Measurements from ENCODE around the gene SPAG16.

Gene SPAG16

DNA sequence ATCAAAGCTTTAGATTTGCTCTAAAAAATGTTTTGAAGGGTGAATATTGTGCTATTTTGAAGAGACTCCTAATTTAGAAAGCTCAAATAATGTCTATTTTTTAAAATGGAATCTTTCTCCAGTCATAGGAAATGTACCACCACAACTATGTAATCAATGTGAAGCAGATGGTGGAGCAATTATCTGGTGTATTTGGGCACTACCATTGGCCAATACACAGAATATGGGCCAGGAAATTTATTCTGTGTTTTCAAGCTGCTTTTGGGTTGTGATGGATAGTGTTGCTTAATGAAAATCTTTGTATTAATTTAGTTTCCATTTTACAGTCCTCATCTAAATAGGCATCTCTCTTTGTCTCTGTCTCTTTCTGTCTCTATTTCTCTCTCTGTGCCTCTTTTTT lies 1109.5 kb downstream of the SPAG16 start:
- TF ChIP-seq, protein P1, sequence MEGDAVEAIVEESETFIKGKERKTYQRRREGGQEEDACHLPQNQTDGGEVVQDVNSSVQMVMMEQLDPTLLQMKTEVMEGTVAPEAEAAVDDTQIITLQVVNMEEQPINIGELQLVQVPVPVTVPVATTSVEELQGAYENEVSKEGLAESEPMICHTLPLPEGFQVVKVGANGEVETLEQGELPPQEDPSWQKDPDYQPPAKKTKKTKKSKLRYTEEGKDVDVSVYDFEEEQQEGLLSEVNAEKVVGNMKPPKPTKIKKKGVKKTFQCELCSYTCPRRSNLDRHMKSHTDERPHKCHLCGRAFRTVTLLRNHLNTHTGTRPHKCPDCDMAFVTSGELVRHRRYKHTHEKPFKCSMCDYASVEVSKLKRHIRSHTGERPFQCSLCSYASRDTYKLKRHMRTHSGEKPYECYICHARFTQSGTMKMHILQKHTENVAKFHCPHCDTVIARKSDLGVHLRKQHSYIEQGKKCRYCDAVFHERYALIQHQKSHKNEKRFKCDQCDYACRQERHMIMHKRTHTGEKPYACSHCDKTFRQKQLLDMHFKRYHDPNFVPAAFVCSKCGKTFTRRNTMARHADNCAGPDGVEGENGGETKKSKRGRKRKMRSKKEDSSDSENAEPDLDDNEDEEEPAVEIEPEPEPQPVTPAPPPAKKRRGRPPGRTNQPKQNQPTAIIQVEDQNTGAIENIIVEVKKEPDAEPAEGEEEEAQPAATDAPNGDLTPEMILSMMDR (IDR thresholded peaks at IDR 0.05; ENCODE audit: borderline replicate concordance, insufficient read depth, low read depth, low read length) = no peak
- H3K4me3 ChIP-seq (ENCODE audit: low read depth, low read length) = no peak overlapping the region

DNA sequence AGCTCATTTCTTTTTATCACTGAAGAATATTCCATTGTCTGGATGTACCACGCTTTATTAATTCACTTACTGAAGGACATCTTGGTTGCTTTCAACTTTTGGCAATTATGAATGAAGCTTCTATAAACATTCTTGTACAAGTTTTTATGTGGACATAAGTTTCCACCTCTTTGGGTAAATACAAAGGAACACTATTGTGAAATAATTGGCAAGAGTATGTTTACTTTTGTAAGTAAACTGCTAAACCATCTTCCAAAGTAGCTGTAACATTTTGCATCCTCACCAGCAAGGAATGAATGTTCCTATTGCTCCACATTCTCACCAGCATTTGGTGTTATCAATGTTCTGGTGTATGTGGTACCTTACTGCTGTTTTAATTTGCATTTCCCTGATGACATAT lies 1110.8 kb downstream of the SPAG16 start:
- TF ChIP-seq, protein P1 (IDR thresholded peaks at IDR 0.05; ENCODE audit: borderline replicate concordance, insufficient read depth, low read depth, low read length) = no peak
- H3K4me3 ChIP-seq (ENCODE audit: low read depth, low read length) = no peak overlapping the region

DNA sequence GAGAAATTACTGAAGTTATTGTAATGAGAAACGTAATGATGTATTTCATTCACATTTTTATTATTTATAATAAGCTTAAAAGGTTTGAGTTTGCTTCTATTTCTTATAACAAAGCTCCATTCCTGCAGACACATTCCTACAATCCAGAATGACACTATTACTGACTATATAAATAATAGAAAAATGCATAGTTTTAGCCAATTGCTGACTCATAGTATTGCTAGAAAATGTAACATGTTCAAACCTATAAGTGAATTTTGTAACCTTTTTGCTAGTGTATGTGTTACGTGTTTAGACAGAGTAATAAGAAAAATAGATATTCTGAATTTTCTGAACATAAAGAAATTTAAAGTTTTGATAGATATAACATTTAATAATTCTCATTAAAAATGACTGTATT lies 1117.3 kb downstream of the SPAG16 start:
- TF ChIP-seq, protein P1 (IDR thresholded peaks at IDR 0.05; ENCODE audit: borderline replicate concordance, insufficient read depth, low read depth, low read length) = no peak
- H3K4me3 ChIP-seq (ENCODE audit: low read depth, low read length) = no peak overlapping the region

DNA sequence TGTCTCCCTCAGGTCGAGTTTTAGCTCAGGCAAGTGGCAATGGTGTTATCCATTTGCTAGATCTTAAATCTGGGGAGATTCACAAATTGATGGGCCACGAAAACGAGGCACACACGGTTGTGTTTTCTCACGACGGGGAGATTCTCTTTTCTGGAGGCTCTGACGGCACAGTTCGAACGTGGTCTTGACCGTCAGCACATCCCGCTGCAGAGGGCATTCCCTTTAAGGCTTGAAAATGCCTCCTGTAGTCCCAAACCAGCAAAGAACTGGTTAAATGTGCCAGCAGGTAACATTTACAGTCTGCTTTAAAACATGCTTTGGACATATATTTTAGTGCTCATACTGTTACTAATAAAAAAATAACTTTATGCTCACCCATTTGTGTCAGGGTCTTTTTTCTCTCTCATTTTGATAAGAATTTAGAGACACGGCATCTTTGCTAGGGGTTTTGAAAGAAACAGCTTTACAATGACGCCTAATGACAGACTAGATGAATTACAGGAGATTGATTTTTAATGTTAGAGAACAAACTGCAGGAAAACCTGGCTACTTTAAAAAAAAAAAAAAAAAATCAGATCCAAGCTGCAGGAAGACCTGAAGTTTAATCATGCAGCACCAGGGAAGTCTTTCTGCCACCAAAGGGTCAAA lies 1126.0 kb downstream of the SPAG16 start:
- H3K4me3 ChIP-seq (ENCODE audit: low read depth, low read length) = no peak overlapping the region
- TF ChIP-seq, protein P1 (IDR thresholded peaks at IDR 0.05; ENCODE audit: borderline replicate concordance, insufficient read depth, low read depth, low read length) = no peak

DNA sequence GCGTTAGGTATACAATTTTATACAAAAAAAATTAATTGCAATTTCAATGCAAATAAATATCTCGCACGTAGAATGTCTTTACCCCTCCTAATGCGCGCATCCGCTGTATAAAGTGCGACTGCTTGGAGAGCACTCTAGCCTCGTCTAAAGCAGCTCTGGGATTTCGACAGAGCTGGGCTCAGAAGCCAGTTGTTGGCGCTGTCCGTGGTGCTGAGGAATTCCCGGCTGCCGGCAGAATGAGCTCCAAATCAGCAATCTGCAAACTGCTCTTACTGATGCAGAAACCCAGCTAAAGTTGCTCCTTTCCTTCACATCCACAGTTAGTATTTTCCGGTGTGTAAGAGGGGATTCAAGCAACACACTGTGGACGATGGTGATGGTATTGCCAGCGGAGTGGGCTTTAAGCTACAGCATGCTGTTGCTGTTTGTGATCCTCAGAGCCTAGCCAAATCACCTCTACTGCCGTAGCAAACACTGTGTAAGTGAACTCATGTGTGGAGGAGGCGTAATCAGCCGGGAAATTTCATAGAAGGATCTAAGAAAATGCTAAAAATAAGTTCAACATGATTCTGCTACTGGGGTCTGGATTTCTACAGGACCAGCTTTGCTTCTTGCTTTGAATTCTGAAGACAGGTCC lies 1126.8 kb downstream of the SPAG16 start, which contains the start of gene VWC2L:
VWC2L (plus strand) TSS at position 137 of the 637 bp plus-strand sequence. CDS start 3,140 bp downstream, outside the sequence.
- H3K4me3 ChIP-seq (ENCODE audit: low read depth, low read length) = no peak within 1 kb of the TSS

DNA sequence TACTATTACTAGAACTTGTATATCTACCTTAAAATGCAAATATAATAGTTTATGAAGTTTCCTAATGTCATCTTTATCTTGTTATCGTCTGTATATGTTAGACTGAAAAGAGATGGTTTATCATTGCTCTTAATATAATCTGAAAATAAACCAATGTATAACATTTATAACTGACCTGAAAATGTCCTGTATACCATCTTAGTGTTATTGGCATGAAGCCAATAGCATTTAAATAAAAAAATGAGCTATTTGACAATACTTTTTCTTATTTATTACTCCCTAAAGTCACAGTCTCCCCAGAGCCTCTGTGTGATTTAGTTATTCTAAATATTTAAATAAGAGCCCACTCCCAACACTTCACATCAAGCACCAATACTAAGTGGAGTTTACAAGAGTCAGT lies 1128.4 kb downstream of the SPAG16 start:
- no peak overlapping the region for H3K4me3 ChIP-seq (ENCODE audit: low read depth, low read length)
- TF ChIP-seq, protein P1 (IDR thresholded peaks at IDR 0.05; ENCODE audit: borderline replicate concordance, insufficient read depth, low read depth, low read length) = no peak

More for the DNA sequence above, 1126.8 kb downstream of the SPAG16 start, which contains the start of gene VWC2L:
- TF ChIP-seq, protein P1 (IDR thresholded peaks at IDR 0.05; ENCODE audit: borderline replicate concordance, insufficient read depth, low read depth, low read length) = no peak

DNA sequence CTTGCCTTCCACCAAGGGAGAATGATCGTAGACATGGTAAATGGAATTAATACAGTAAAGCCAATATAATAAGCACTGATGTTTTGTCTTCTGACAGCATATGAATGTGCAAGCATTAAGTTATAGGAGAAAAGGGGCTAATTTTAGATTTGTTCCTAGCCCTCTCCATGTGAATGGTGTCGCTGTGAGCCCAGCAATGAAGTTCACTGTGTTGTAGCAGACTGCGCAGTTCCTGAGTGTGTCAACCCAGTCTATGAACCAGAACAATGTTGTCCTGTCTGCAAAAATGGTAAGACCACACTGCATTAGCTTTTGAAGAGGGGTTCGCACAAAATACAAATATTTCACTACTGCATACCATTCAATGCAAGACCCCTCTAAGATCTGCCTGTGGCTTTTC lies 1152.2 kb downstream of the SPAG16 start:
- TF ChIP-seq, protein P1 (IDR thresholded peaks at IDR 0.05; ENCODE audit: borderline replicate concordance, insufficient read depth, low read depth, low read length) = no peak
- no peak overlapping the region for H3K4me3 ChIP-seq (ENCODE audit: low read depth, low read length)
